NCI-H128 (cell line): ENCODE data around the gene CALCOCO2.
"Not testable (repeated sequence)": the region's sequence is repeated elsewhere in the genome, so short reads cannot be mapped to it uniquely, and the experiment has no call there.

Experiments used
- DNase-seq: peaks from one replicate; lab custom pipeline; 2025; ENCODE audit not compliant: unreplicated experiment; lab: John Stamatoyannopoulos, UW

The CALCOCO2 gene

GRCh38 chr17:48820936-48821335 is 9.9 kb upstream of the CALCOCO2 start:
- DNase-seq: not testable (repeated sequence)

GRCh38 chr17:48825446-48826381 is 5.1 kb upstream of the CALCOCO2 start:
- no peak for DNase-seq

DNA sequence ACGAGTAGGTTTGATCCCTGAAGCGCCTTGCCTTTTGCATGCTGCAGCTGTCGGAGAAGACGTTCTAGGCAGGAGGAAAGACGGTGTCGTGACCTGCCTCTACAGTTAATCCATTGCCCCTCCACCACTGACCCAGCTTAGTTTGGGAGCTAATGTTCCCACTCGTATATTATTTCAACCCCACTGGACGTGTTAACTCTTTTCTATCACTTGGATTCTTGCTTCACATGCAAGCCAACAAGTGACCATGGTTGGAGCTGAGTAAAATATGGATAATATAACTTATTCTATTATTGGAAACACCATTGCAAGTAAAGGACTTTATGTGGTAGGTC is 681 bp downstream of the CALCOCO2 start:
- DNase-seq: no peak

DNA sequence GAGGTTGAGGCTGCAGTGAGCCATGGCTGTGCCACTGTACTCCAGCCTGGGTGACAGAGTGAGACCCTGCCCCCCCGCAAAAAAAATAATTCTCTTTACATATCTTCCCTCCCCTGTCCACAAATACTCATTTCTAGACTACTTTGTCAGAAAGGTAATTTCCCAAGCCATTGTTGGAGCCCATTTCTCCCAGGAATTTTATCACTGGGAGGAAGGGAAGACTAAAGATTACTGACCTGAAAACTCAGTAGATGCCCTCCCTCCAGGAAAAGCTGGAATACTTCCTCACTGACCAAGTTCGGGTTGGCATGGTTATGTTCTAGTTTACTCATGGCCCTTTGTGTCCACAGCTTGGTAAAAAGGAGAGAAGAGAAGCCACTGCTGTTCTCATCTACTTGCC is 4.1 kb downstream of the CALCOCO2 start:
- DNase-seq: no peak

DNA sequence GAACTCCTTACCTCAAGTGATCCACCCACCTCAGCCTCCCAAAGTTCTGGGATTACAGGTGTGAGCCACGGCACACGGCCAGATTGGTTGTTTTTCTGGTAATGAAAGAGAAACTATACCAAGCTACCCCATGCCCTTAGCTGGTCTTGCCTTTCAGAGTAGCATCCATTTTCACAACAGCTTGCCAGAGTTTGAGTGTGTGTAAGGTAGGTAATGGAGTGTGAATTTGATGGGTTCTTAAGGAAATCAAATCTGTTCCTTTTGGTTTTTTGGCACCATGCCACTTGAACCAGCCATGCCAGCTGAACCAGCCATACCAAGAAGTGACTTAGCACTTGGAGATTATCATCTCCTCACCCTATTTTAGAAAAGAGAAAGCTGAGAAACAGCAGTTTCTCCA is 5.1 kb downstream of the CALCOCO2 start:
- DNase-seq: no peak

- DNase-seq: not testable (repeated sequence)
These were observed 6.6 kb downstream of the CALCOCO2 start for GRCh38 chr17:48837458-48837857.

DNA sequence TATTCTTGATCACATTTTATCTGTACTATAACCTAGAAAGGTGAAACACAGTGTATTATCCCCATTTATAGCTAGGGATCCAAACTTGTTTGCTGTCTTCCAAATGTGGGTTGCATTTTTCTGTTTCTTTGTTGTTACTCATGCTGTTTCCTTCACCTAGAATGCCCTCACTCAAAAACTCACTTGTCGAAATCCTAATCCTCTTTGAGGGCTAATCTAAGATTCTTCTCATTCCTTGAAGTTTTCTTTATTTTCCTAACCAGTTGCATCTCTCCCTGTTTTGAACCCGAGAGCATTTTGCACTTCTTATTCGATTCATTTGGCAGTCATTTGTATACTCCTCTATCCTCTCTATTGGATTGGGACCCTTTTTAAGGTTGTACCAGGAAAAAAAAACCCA is 9.6 kb downstream of the CALCOCO2 start:
- DNase-seq: no peak

- DNase-seq: no peak
These were observed 10.6 kb downstream of the CALCOCO2 start for GRCh38 chr17:48841395-48841831.

DNA sequence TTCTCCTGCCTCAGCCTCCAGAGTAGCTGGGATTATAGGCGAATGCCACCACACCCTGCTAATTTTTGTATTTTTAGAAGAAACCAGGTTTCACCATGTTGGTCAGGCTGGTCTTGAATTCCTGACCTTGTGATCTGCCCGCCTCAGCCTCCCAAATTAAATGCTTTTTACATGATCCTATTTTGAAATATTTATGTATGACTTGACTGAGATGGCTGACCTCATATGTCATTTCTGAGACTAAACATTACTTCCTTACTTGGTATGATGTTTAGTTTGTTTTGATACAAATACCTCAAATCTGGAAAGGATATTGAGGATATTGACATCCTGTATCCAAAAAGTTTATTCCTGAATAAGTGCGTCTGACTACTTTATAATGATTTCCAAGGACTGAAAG is 11.9 kb downstream of the CALCOCO2 start:
- DNase-seq: no peak

- no peak for DNase-seq
These were observed 12.5 kb downstream of the CALCOCO2 start for GRCh38 chr17:48843187-48843900.

- DNase-seq: no peak
These were observed 20.0 kb downstream of the CALCOCO2 start for GRCh38 chr17:48850792-48851323.

GRCh38 chr17:48854774-48855476 is 24.1 kb downstream of the CALCOCO2 start:
- no peak for DNase-seq

GRCh38 chr17:48856122-48856821 is 25.4 kb downstream of the CALCOCO2 start:
- no peak for DNase-seq

GRCh38 chr17:48860034-48860433 is 29.2 kb downstream of the CALCOCO2 start:
- no peak for DNase-seq

DNA sequence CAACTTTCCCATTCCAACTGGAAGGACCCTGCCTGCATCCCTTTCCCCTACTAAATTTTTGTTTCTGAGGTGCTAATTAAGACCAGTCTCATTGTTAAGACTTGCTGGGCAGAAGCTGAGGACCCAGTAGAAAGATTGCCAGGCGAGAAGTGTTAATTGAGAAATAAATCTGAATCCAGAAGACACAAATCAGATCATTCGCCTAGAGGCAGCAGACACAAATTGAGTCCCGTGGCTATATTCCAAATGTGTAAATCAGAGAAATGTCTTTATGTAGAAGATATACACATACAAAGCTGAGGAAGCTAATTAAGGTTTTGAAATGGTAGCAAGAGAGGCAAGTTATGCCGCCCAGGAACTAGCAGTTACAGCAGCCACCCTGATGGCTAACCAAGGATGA is 29.6 kb downstream of the CALCOCO2 start:
- DNase-seq: no peak

DNA sequence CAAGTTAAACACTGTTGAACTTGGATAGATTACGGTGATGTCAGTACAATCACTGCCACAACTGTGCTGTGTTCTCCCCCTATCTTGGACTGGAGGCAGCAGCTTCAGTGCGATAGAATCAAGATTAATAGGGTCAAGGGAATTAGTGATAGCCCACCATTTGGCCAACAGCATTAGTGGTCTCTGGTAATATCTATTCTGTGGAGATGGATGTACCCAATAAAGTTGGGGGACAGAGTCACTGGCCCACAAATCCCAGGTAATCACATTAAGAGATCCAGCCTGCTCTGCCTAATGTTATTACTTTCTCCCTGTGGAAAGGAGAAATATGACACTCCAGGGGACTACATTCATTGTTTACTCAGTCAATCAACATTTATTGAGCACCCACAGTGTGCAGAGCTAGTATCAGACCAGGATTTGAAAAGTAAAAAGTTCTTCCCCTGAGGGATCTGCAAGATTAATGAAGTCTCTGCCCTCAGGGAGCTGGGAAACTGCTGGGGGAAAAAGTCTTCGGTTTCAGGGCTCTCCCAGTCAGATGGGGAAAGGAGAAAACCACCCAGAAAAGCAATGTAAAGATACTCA is 38.2 kb downstream of the CALCOCO2 start:
- DNase-seq: no peak

DNA sequence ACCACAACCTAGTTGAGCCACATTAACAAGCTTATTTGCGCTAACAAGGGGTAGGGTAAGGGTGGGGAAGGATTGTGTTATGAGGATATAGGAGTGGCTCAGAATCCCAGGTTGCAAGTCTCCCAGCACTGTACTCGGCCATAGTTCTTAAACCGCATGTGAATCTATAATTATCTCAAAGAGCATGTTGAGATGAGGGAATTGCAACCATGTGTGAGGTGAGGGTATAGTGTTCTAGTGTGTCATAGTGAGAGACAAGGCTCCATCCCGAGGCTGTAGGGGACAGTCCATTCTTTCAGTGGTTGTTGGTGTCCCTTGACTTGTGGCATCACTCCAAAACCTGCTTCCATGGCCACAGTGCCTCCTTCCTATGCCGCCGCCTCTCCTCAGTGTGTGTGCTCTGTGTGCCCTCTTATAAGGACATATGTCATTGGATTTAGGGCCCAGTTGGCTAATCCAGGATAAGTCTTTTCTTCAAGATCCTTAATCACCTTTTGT is 39.0 kb downstream of the CALCOCO2 start:
- no peak for DNase-seq

- no peak for DNase-seq
These were observed 40.3 kb downstream of the CALCOCO2 start for GRCh38 chr17:48871035-48871550.

GRCh38 chr17:48871551-48872351 is 40.9 kb downstream of the CALCOCO2 start:
- no peak for DNase-seq
